GM12873 (cell line): ENCODE measurements around the gene MMP10.

ENCODE experiments used
- CTCF ChIP-seq: IDR thresholded peaks from 2 replicates; pipeline ENCODE4 v1.5.1; 2012; ENCODE audit warnings: low read depth, mild to moderate bottlenecking, moderate library complexity, low read length, control low read depth; ENCODE audit not compliant: insufficient read depth; ENCODE audit errors: missing control alignments

MMP10 gene

GRCh38 chr11:102783016-102783415 is 2.6 kb upstream of the MMP10 start:
- no peak for TF ChIP-seq CTCF

DNA sequence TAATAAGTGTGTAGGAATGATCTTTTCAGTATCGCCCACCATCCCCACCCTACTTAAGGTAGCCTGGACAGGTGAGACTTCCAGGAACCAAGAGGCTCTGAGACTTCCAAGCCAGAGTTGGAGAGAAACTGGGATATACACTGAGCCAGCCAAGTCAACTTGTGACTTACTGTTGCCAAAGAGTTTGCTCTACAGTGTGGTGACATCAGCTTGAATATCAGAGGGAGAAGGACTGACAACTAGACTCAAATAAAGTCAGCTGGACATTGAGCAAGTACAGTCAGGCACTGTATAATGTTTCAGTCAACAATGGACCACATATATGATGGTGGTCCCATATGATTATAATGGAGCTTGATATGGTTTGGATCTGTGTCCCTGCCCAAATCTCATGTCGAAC is 1.2 kb upstream of the MMP10 start:
- no peak for TF ChIP-seq CTCF

DNA sequence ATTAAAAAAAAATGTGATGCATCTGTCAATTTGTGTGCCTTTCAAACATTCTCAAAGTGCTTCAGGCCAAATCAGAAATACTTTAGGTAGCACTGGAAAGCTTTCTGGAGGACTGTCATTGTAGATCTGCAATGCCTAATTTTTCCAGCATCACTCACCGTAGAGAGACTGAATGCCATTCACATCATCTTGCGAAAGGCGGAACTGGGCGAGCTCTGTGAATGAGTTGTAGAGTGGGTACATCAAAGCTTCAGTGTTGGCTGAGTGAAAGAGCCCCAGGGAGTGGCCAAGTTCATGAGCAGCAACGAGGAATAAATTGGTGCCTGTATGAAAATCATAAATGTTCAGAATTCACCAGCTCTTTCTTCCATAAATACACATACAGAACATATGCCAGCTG is 4.0 kb downstream of the MMP10 start:
- no peak for TF ChIP-seq CTCF

DNA sequence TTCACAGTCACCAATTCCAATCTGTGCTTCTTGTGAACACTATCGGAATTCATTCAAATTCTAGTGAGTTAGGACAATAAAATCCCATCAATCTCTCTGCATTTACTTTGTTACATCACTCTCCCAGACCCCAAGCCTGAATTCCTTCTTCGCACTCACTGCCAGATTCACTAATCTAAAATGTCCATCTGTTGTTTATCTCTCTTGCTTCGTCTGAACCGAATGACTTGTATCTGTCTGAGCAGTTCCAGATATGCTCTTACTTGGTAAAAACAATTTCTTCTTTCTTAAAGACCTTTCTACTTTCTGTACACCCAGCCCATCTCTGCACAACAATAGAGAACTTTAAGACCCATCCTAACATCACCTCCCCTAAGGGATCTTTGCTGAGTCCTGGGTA is 7.0 kb downstream of the MMP10 start:
- TF ChIP-seq CTCF = no peak

DNA sequence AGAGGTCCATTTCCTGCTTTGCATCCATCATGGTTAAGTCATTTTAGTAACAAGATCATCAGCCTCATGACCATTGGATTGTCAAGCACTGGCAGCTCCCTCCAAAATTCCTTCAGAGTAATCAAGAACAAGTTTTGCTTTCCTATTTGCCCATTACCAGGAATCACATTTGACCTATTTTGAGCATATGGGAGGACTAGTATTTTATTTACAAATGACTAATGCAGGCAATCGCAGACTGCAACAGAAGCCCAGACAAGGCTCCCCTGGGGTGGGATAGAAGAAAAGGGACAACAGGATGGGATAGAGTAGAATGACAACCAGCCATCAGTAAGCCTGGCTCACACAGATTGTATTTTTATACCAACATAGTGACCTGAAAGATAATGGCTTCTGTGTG is 9.1 kb downstream of the MMP10 start:
- no peak for TF ChIP-seq CTCF

- TF ChIP-seq CTCF = no peak
Measured at GRCh38 chr11:102770191-102770590, 10.2 kb downstream of the MMP10 start.

DNA sequence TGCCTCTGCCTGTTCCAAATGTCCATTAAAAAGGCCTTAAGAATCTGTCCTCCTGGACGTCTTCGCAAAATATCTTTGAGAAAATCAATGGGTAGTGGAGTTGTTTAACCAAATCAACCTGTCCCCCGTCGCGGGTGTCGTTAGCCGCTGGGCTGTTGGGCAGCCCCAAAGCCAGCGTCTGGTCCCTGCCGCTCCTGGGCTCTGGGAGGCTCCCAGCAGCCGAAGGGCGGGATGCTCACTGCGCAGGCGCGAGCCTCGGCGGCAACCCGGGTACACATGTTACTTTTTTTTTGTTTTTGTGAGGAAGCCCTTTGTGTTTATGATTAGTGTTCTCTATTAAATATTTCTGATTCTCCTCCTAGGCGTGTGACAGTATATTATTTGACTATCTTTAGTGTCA is 12.6 kb downstream of the MMP10 start:
- no peak for TF ChIP-seq CTCF

GRCh38 chr11:102763440-102763839 is 17.0 kb downstream of the MMP10 start:
- TF ChIP-seq CTCF = no peak
